Stimulated activated naive B cell treated with anti-CD40 and anti-IgM and Interleukin-4, amounts not matched to agents 10 μg/mL and 1 μg/mL and 100 μg/mL, for 72 hours (primary cell): ENCODE results near the gene SESN3.
"Not testable (repeated sequence)": the region's sequence is repeated elsewhere in the genome, so short reads cannot be mapped to it uniquely, and the experiment has no call there.

Source experiments
- ATAC-seq, 2 donors: fragments of 150-1000 bp; cut with Tn5 transposase; replicated peaks; 2 replicates each; pipeline ENCODE4 v1.10.0; 2021; ENCODE audit warnings: moderate library complexity in 1 of 2
- DNase-seq: peaks from one replicate; pipeline ENCODE4 v3.0.0; 2021
- H3K27ac Mint-ChIP-seq: one replicate; pipeline ENCODE4 v1.8.0; 2022; ENCODE audit warnings: mild to moderate bottlenecking, mixed read lengths
- H3K27me3 Mint-ChIP-seq, 2 donors: one replicate each; pipeline ENCODE4 v1.8.0; 2022; ENCODE audit warnings: mixed read lengths in 2 of 2
- H3K36me3 Mint-ChIP-seq, 2 donors: one replicate each; pipeline ENCODE4 v1.8.0; 2022; ENCODE audit warnings: mixed read lengths in 2 of 2, mild to moderate bottlenecking in 1 of 2
- H3K4me1 Mint-ChIP-seq, 2 donors: one replicate each; pipeline ENCODE4 v1.8.0; 2022; ENCODE audit warnings: mixed read lengths in 2 of 2, mild to moderate bottlenecking in 1 of 2
- H3K4me3 Mint-ChIP-seq, 2 donors: one replicate each; pipeline ENCODE4 v1.8.0; 2022; ENCODE audit warnings: mild to moderate bottlenecking in 2 of 2, mixed read lengths in 2 of 2, moderate library complexity in 1 of 2
- H3K9me3 Mint-ChIP-seq, 2 donors: one replicate each; pipeline ENCODE4 v1.8.0; 2022; ENCODE audit warnings: mixed read lengths in 2 of 2, mild to moderate bottlenecking in 1 of 2

The SESN3 gene

DNA sequence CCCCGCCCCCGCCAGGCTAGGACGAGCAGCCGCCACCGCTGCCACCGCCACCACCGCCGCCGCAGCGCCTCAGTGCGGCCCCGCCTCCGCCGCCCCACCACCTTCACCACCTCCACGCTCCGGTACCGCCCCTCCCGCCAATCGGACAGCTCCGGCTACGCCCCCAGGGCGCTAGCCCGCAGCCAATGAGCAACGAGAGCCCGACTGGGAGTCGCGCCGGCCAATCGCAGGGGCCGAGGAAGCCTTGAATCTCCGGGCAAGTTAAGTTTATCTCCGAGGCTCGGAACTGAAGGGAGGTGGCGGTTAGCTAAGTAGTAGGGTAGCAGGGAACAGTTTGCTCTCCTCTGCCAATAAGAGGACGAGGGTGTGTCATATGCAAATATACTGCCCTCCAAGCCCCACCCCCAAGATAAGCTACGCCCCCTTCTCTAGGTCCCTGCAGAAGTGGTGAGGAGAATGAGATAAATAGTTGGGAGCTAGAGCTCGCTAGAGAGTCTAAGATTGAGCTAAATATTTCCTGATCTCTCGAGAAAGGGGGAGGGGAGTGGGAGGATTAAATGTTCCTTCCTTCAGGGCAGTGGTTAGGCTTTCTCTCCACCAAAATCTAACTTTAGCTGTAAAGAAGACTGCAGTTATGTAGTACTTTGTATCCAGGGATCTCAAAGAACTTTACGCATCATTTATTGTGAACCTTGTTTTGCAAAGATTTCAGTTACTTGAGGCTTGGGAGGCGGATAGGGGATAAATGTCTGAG, at the start of gene SESN3:
Gene SESN3 (minus strand): TSS at position 76 of the 754 bp plus-strand sequence. CDS start 342 bp downstream, outside the sequence.
- ATAC-seq (peak; percentile 87 to 90), DNase-seq (peak; percentile 99)
- Mint-ChIP-seq H3K4me3 (no peak within 1 kb of the TSS), H3K9me3 (peaks cover 0 to 2% of the 10 kb centered on the region in 2 donors), H3K27me3 (no peaks in the 10 kb centered on the region), H3K4me1 (peaks cover 12 to 25% of the 10 kb centered on the region in 2 donors), H3K27ac (peak within 1 kb of the TSS; percentile 94), H3K36me3 (peaks cover under 1 to 3% of the 10 kb centered on the region in 2 donors)

DNA sequence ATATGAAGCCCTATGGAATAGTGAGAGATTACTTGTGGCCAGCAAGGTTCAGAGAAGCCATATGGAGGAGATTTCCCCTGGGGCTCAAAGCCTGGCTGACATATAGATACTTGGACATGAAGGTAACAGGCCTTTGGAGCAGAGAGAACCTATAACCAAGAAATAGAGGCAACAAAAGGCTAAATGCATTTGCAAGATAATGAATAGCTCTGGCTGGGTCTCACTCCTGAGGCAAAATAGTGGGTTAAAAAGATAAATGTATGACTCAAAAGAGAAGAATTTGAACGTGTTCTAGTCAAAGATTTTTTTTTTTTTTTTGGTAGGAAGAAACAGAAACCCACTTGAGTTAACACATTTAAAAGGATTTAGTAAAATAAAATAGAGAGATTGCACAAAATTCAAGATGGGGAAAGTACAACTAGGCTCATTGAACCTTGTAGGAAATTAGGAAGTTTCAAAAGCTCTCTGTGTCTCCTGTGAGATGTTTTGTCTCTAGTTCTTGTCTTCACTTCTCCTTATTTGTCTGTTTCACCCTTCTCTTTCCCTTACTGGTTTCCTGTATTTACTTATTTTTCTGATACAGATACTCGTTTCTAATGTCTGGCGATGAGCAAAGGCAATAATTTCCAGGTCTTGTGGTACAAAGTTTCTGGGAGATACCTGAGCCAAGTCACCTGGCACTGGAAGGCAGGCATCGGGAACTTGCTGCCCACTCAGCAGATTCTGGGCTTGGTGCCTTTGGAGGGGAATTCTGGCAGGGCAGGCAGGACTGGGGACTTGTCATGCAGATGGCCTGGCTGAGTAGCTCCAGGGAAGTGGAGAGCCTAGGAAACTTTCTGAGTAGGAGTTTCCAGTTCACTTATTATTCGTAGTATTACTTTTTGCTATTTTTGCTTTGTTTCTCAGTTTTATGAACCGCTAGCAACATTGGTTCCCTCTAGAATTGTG, 49.2 kb upstream of the SESN3 start:
- Mint-ChIP-seq H3K36me3 (no peaks in the 10 kb centered on the region), H3K4me3 (peak overlapping the region; percentile 70 to 75), H3K27ac (peak overlapping the region; percentile 91), H3K9me3 (no peaks in the 10 kb centered on the region), H3K27me3 (no peaks in the 10 kb centered on the region), H3K4me1 (peaks cover 32 to 68% of the 10 kb centered on the region in 2 donors)
- DNase-seq, result no peak
- peak; percentile 86 to 88 for ATAC-seq

GRCh38 chr11:95277868-95278267, 46.9 kb upstream of the SESN3 start:
- Mint-ChIP-seq H3K4me1 (peaks cover 24 to 47% of the 10 kb centered on the region in 2 donors), H3K27me3 (no peaks in the 10 kb centered on the region), H3K36me3 (peaks cover 0 to 3% of the 10 kb centered on the region in 2 donors), H3K9me3 (no peaks in the 10 kb centered on the region), H3K4me3 (no peak overlapping the region), H3K27ac (no peak overlapping the region)
- DNase-seq (no peak), ATAC-seq (no peak)

DNA sequence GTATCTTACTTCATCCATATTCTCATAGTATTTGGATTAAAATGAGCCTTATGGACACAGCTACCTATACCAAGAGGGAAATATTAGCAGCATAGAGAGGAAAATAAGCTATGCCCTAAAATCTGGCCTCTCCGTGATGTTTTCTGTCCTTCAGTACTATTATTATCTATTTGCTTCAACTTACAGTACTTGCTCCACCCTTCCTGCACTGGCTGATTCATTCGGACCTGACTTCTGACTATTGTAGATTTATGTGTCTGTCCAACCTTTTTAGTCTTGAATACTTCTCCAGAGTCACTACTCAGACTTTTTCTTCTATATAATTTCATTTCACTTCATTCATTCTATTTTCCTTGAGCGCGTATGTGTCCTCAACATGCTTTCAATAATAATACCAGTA, 45.1 kb upstream of the SESN3 start:
- Mint-ChIP-seq H3K4me1 (peaks cover 20 to 33% of the 10 kb centered on the region in 2 donors), H3K27ac (no peak overlapping the region), H3K4me3 (no peak overlapping the region), H3K9me3 (no peaks in the 10 kb centered on the region), H3K36me3 (peaks cover 0 to 3% of the 10 kb centered on the region in 2 donors), H3K27me3 (no peaks in the 10 kb centered on the region)
- no peak for ATAC-seq
- no peak for DNase-seq

DNA sequence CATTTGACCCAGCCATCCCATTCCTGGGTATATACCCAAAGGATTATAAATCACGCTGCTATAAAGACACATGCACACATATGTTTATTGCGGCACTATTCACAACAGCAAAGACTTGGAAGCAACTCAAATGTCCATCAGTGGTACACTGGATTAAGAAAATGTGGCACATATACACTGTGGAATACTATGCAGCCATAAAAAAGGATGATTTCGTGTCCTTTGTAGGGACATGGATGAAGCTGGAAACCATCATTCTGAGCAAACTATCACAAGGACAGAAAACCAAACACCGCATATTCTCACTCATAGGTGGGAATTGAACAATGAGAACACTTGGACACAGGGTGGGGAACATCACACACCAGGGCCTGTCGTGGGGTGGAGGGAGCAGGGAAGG, 42.6 kb upstream of the SESN3 start:
- not testable (repeated sequence) for H3K4me3 Mint-ChIP-seq, H3K36me3 Mint-ChIP-seq, H3K4me1 Mint-ChIP-seq, H3K9me3 Mint-ChIP-seq, H3K27ac Mint-ChIP-seq, DNase-seq, ATAC-seq, H3K27me3 Mint-ChIP-seq

- no peak overlapping the region for H3K4me3 Mint-ChIP-seq
- no peaks in the 10 kb centered on the region for H3K27me3 Mint-ChIP-seq
- peaks cover 5 to 9% of the 10 kb centered on the region in 2 donors for H3K9me3 Mint-ChIP-seq
- DNase-seq, result no peak
- no peak overlapping the region for H3K27ac Mint-ChIP-seq
- H3K4me1 Mint-ChIP-seq, result peaks cover 11 to 27% of the 10 kb centered on the region in 2 donors
- no peaks in the 10 kb centered on the region for H3K36me3 Mint-ChIP-seq
- ATAC-seq, result no peak
Measured at GRCh38 chr11:95269036-95269819, 38.2 kb upstream of the SESN3 start.

GRCh38 chr11:95268391-95268790, 37.4 kb upstream of the SESN3 start:
- no peak for DNase-seq
- H3K4me1 Mint-ChIP-seq, result peaks cover 15 to 32% of the 10 kb centered on the region in 2 donors
- no peak overlapping the region for H3K27ac Mint-ChIP-seq
- peaks cover 5 to 9% of the 10 kb centered on the region in 2 donors for H3K9me3 Mint-ChIP-seq
- H3K4me3 Mint-ChIP-seq, result no peak overlapping the region
- no peaks in the 10 kb centered on the region for H3K27me3 Mint-ChIP-seq
- no peaks in the 10 kb centered on the region for H3K36me3 Mint-ChIP-seq
- ATAC-seq, result no peak

DNA sequence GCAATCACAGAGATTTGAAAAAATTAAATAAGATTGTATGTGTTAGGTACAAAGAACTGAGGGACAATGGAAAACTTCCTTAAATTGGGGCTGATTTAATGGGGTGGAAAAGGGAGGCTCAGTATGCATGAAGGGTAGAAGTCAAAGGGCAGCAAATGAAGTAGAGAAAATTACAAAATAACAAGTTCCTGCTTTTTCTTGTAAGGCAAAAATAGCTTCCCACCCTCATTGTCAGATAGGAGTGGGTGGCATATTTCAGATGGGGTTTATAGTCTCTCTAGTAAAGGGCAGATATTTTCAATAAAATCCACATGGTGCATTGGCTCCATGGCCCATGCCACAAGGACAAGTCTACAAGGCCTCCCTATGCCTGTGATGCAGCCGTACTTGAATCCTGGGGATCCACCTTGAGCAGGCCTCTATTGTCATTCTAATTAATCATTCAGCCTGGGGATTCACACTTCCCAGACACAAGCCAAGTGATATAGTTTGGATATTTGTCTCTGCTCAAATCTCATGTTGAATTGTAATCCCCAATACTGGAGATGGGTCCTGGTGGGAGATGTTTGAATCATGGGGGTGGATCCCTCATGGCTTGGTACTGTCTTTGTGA, 36.7 kb upstream of the SESN3 start:
- ATAC-seq (no peak), DNase-seq (no peak)
- H3K27me3 Mint-ChIP-seq, result no peaks in the 10 kb centered on the region
- H3K27ac Mint-ChIP-seq, result no peak overlapping the region
- no peaks in the 10 kb centered on the region for H3K36me3 Mint-ChIP-seq
- peaks cover 5 to 9% of the 10 kb centered on the region in 2 donors for H3K9me3 Mint-ChIP-seq
- H3K4me1 Mint-ChIP-seq, result peaks cover 16 to 34% of the 10 kb centered on the region in 2 donors
- no peak overlapping the region for H3K4me3 Mint-ChIP-seq

- no peak overlapping the region for H3K27ac Mint-ChIP-seq
- H3K4me1 Mint-ChIP-seq, result peaks cover 16 to 34% of the 10 kb centered on the region in 2 donors
- ATAC-seq, result no peak
- H3K9me3 Mint-ChIP-seq, result peaks cover 5 to 9% of the 10 kb centered on the region in 2 donors
- no peak overlapping the region for H3K4me3 Mint-ChIP-seq
- H3K36me3 Mint-ChIP-seq, result no peaks in the 10 kb centered on the region
- no peak for DNase-seq
- H3K27me3 Mint-ChIP-seq, result no peaks in the 10 kb centered on the region
Measured at GRCh38 chr11:95266751-95267374, 35.9 kb upstream of the SESN3 start.

- Mint-ChIP-seq H3K27me3 (no peaks in the 10 kb centered on the region), H3K9me3 (peaks cover 5 to 9% of the 10 kb centered on the region in 2 donors), H3K4me3 (no peak overlapping the region), H3K27ac (no peak overlapping the region), H3K4me1 (peaks cover 16 to 34% of the 10 kb centered on the region in 2 donors), H3K36me3 (no peaks in the 10 kb centered on the region)
- DNase-seq (no peak), ATAC-seq (no peak)
Measured at GRCh38 chr11:95264881-95265280, 33.9 kb upstream of the SESN3 start.

GRCh38 chr11:95262994-95263765, 32.2 kb upstream of the SESN3 start:
- ATAC-seq, result no peak
- Mint-ChIP-seq H3K4me3 (no peak overlapping the region), H3K27me3 (no peaks in the 10 kb centered on the region)

DNA sequence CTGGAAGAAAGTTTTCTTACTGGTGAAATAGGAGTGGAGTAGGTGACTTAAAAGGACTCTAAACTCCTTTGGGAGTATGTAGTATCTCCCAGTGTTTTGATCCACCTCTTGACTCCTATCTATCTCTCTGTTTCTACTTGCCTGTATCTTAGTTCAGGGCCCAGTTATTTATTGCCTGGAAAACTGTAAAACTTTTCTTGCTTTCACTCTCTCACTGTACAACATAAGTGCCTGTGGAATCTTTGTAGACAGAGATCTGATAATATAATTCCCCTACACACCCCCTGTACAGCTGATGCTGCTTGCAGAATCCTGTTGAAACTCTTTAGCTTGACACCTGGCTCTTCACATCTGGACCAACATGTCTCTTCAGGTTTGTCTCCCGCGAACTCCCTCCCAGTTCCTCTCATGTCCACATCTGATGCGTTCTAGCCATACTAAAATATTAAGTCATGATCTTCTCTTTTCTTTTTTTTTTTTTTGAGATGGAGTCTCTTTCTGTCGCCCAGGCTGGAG, 26.5 kb upstream of the SESN3 start:
- peaks cover 41 to 60% of the 10 kb centered on the region in 2 donors for H3K4me1 Mint-ChIP-seq
- peak overlapping the region; percentile 32 for H3K27ac Mint-ChIP-seq
- ATAC-seq, result no peak
- no peak for DNase-seq
- H3K9me3 Mint-ChIP-seq, result peaks cover 0 to 4% of the 10 kb centered on the region in 2 donors
- no peaks in the 10 kb centered on the region for H3K36me3 Mint-ChIP-seq
- no peak overlapping the region for H3K4me3 Mint-ChIP-seq
- no peaks in the 10 kb centered on the region for H3K27me3 Mint-ChIP-seq

More at GRCh38 chr11:95262994-95263765, 32.2 kb upstream of the SESN3 start:
- H3K27ac Mint-ChIP-seq, result no peak overlapping the region
- H3K4me1 Mint-ChIP-seq, result peaks cover 24 to 40% of the 10 kb centered on the region in 2 donors
- H3K9me3 Mint-ChIP-seq, result peaks cover 3% of the 10 kb centered on the region in 2 donors
- H3K36me3 Mint-ChIP-seq, result no peaks in the 10 kb centered on the region
- no peak for DNase-seq
